ENCODE results near the gene TTPAL. TPM values are rescaled to one million over a fixed set of nuclear protein-coding genes. Genes with fewer than 3 reads are reported as not detected.

The TTPAL gene
- polyA plus RNA-seq, 1 of the 3 experiments (the other 2 are of a cell fraction): 5.7 TPM

DNA sequence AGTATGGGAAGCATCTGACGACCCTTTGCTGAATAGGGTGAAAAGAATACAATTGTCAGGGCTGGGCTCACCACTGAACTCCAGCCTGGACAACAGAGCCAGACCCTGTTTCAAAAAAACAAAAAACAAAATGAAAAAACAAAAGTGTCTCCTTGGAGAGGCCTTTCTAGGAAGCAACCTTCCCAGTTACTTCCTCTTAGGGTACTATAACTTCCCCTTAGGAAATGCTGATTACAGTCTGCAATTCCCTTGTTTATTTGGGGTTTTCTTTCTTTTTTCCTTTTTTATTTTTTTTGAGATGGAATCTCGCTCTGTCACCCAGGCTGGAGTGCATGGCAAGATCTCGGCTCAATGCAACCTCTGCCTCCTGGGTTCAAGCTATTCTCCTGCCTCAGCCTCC is 20.5 kb upstream of the TTPAL start:
- Histone ChIP-seq H3K4me2 (no peak overlapping the region), H2AFZ (ENCODE audit: low read depth) (no peak overlapping the region), H3K27me3 (ENCODE audit: insufficient read depth) (no peaks in the 10 kb centered on the region), H3K9me3 (no peaks in the 10 kb centered on the region), H4K20me1 (ENCODE audit: insufficient read depth) (no peaks in the 10 kb centered on the region), H3K79me2 (ENCODE audit: insufficient read depth) (no peaks in the 10 kb centered on the region), H3K36me3 (replicated peaks in 1 of 2; ENCODE audit: control insufficient read depth in 1 of 2, insufficient read depth in 2 of 2, low read length in 1 of 2) (no peaks in the 10 kb centered on the region), H3K27ac (ENCODE audit: low read depth in 2 of 2, low read length in 1 of 2) (no peak overlapping the region), H3F3A (replicated peaks; ENCODE audit: insufficient read depth) (no peaks in the 10 kb centered on the region), H3K9me2 (no peaks in the 10 kb centered on the region), H3K4me1 (ENCODE audit: control insufficient read depth in 1 of 2, insufficient read depth in 2 of 2, low read depth in 1 of 2, low read length in 1 of 2) (peaks cover 0 to 4% of the 10 kb centered on the region in 2 experiments; a peak in 1 of 4 replicates), H3K9ac (no peak overlapping the region), H3K4me3 (ENCODE audit: low read depth in 2 of 2, low read length in 1 of 2) (no peak overlapping the region)
- no peak for DNase-seq
- ChIA-PET POLR2A (no interaction called here), CTCF (interaction anchor here (1.0 to 1.8 kb wide), 3 partner anchors 59 to 144 kb away, joined by 3 to 4 read pairs (median 3); partner anchors contain the start of gene FITM2)
- TF ChIP-seq, protein P1, sequence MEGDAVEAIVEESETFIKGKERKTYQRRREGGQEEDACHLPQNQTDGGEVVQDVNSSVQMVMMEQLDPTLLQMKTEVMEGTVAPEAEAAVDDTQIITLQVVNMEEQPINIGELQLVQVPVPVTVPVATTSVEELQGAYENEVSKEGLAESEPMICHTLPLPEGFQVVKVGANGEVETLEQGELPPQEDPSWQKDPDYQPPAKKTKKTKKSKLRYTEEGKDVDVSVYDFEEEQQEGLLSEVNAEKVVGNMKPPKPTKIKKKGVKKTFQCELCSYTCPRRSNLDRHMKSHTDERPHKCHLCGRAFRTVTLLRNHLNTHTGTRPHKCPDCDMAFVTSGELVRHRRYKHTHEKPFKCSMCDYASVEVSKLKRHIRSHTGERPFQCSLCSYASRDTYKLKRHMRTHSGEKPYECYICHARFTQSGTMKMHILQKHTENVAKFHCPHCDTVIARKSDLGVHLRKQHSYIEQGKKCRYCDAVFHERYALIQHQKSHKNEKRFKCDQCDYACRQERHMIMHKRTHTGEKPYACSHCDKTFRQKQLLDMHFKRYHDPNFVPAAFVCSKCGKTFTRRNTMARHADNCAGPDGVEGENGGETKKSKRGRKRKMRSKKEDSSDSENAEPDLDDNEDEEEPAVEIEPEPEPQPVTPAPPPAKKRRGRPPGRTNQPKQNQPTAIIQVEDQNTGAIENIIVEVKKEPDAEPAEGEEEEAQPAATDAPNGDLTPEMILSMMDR (IDR thresholded peaks at IDR 0.05): no peak
- TF ChIP-seq FOXJ3 (CRISPR knock-in tag; IDR thresholded peaks at IDR 0.05) (no peak), RCOR1 (IDR thresholded peaks at IDR 0.05; ENCODE audit: low read length) (no peak), GABPA (IDR thresholded peaks at IDR 0.05; ENCODE audit: low read depth) (no peak), POLR2AphosphoS5 (IDR thresholded peaks at IDR 0.05; ENCODE audit: low read depth, low read length) (no peak), EZH2phosphoT487 (IDR thresholded peaks at IDR 0.05; ENCODE audit: borderline replicate concordance, low read depth) (no peak), YY1 (IDR thresholded peaks at IDR 0.05; ENCODE audit: low read depth) (no peak), RXRA (IDR thresholded peaks at IDR 0.05; ENCODE audit: borderline replicate concordance, low read depth) (no peak), TAF1 (IDR thresholded peaks at IDR 0.05; ENCODE audit: borderline replicate concordance, low read depth, low read length) (no peak), NFIC (IDR thresholded peaks at IDR 0.05; ENCODE audit: borderline replicate concordance) (no peak), MXI1 (IDR thresholded peaks at IDR 0.05; ENCODE audit: low read depth, low read length) (no peak)
- TF ChIP-seq, protein P2, sequence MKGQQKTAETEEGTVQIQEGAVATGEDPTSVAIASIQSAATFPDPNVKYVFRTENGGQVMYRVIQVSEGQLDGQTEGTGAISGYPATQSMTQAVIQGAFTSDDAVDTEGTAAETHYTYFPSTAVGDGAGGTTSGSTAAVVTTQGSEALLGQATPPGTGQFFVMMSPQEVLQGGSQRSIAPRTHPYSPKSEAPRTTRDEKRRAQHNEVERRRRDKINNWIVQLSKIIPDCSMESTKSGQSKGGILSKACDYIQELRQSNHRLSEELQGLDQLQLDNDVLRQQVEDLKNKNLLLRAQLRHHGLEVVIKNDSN (IDR thresholded peaks at IDR 0.05; ENCODE audit: borderline replicate concordance, low read depth): no peak
- TF ChIP-seq, protein P3, sequence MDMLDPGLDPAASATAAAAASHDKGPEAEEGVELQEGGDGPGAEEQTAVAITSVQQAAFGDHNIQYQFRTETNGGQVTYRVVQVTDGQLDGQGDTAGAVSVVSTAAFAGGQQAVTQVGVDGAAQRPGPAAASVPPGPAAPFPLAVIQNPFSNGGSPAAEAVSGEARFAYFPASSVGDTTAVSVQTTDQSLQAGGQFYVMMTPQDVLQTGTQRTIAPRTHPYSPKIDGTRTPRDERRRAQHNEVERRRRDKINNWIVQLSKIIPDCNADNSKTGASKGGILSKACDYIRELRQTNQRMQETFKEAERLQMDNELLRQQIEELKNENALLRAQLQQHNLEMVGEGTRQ (IDR thresholded peaks at IDR 0.05; ENCODE audit: borderline replicate concordance, low read depth, low read length): no peak
- TF ChIP-seq, protein P4, sequence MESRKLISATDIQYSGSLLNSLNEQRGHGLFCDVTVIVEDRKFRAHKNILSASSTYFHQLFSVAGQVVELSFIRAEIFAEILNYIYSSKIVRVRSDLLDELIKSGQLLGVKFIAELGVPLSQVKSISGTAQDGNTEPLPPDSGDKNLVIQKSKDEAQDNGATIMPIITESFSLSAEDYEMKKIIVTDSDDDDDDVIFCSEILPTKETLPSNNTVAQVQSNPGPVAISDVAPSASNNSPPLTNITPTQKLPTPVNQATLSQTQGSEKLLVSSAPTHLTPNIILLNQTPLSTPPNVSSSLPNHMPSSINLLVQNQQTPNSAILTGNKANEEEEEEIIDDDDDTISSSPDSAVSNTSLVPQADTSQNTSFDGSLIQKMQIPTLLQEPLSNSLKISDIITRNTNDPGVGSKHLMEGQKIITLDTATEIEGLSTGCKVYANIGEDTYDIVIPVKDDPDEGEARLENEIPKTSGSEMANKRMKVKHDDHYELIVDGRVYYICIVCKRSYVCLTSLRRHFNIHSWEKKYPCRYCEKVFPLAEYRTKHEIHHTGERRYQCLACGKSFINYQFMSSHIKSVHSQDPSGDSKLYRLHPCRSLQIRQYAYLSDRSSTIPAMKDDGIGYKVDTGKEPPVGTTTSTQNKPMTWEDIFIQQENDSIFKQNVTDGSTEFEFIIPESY (IDR thresholded peaks at IDR 0.05; ENCODE audit: borderline replicate concordance, low read depth): no peak
- 61% methylated on average over 3 of the region's 3 CpGs for WGBS (ENCODE audit: low lambda C conversion rate)
